ENCODE results near the gene GARIN1A.

GARIN1A gene

GRCh38 chr7:128701062-128701785 lies 29.1 kb downstream of the GARIN1A start:
- no peak overlapping the region for H3K27ac ChIP-seq (ENCODE audit: low read depth, low read length)
- H3K36me3 ChIP-seq (ENCODE audit: insufficient read depth, low read length): no peaks in the 10 kb centered on the region
- peaks cover 7% of the 10 kb centered on the region for H3K9me3 ChIP-seq (ENCODE audit: insufficient read depth, low read depth, low read length)
- no peak overlapping the region for H3K4me3 ChIP-seq (ENCODE audit: low read length)
- H3K27me3 ChIP-seq (ENCODE audit: insufficient read depth, low read length): peaks cover 6% of the 10 kb centered on the region
- 86% methylated on average over 6 of the region's 6 CpGs for WGBS
- no peak overlapping the region for H3K9ac ChIP-seq (ENCODE audit: low read depth, low read length)
- H3K4me1 ChIP-seq (ENCODE audit: insufficient read depth, low read length): peaks cover 35% of the 10 kb centered on the region

- Histone ChIP-seq H3K4me1 (ENCODE audit: insufficient read depth, low read length) (peaks cover 38% of the 10 kb centered on the region), H3K9me3 (ENCODE audit: insufficient read depth, low read depth, low read length) (peaks cover 7% of the 10 kb centered on the region), H3K27me3 (ENCODE audit: insufficient read depth, low read length) (no peaks in the 10 kb centered on the region), H3K4me3 (ENCODE audit: low read length) (no peak overlapping the region), H3K27ac (ENCODE audit: low read depth, low read length) (no peak overlapping the region), H3K36me3 (ENCODE audit: insufficient read depth, low read length) (no peaks in the 10 kb centered on the region), H3K9ac (ENCODE audit: low read depth, low read length) (no peak overlapping the region)
- WGBS: 77% methylated on average over 7 of the region's 7 CpGs
Measured at GRCh38 chr7:128703609-128704241, 31.6 kb downstream of the GARIN1A start.

- Histone ChIP-seq H3K9me3 (ENCODE audit: insufficient read depth, low read depth, low read length) (peaks cover 1% of the 10 kb centered on the region), H3K4me3 (ENCODE audit: low read length) (no peak overlapping the region), H3K36me3 (ENCODE audit: insufficient read depth, low read length) (no peaks in the 10 kb centered on the region), H3K27me3 (ENCODE audit: insufficient read depth, low read length) (no peaks in the 10 kb centered on the region), H3K4me1 (ENCODE audit: insufficient read depth, low read length) (peaks cover 35% of the 10 kb centered on the region), H3K9ac (ENCODE audit: low read depth, low read length) (no peak overlapping the region), H3K27ac (ENCODE audit: low read depth, low read length) (no peak overlapping the region)
- 95% methylated on average over 3 of the region's 3 CpGs for WGBS
Measured at GRCh38 chr7:128705891-128706333, 33.8 kb downstream of the GARIN1A start.

GRCh38 chr7:128707752-128708151 lies 35.7 kb downstream of the GARIN1A start:
- Histone ChIP-seq H3K4me1 (ENCODE audit: insufficient read depth, low read length) (peaks cover 31% of the 10 kb centered on the region), H3K27me3 (ENCODE audit: insufficient read depth, low read length) (no peaks in the 10 kb centered on the region), H3K4me3 (ENCODE audit: low read length) (no peak overlapping the region), H3K9ac (ENCODE audit: low read depth, low read length) (peak overlapping the region; percentile 8; the same call in 1 of the 2 replicates), H3K36me3 (ENCODE audit: insufficient read depth, low read length) (no peaks in the 10 kb centered on the region; the same call in 1 of the 2 replicates), H3K27ac (ENCODE audit: low read depth, low read length) (peak overlapping the region; percentile 76), H3K9me3 (ENCODE audit: insufficient read depth, low read depth, low read length) (peaks cover 4% of the 10 kb centered on the region; the same call in 1 of the 2 replicates)
- WGBS: 78% methylated on average over 1 of the region's 1 CpG

- no peak overlapping the region for H3K4me3 ChIP-seq (ENCODE audit: low read length)
- peaks cover 4% of the 10 kb centered on the region; the same call in 1 of the 2 replicates for H3K9me3 ChIP-seq (ENCODE audit: insufficient read depth, low read depth, low read length)
- 36% methylated on average over 2 of the region's 3 CpGs for WGBS
- peaks cover 31% of the 10 kb centered on the region for H3K4me1 ChIP-seq (ENCODE audit: insufficient read depth, low read length)
- no peaks in the 10 kb centered on the region; the same call in 1 of the 2 replicates for H3K36me3 ChIP-seq (ENCODE audit: insufficient read depth, low read length)
- H3K9ac ChIP-seq (ENCODE audit: low read depth, low read length): peak overlapping the region; percentile 8; the same call in 1 of the 2 replicates
- peak overlapping the region; percentile 76 for H3K27ac ChIP-seq (ENCODE audit: low read depth, low read length)
- no peaks in the 10 kb centered on the region for H3K27me3 ChIP-seq (ENCODE audit: insufficient read depth, low read length)
Measured at GRCh38 chr7:128708235-128708634, 36.1 kb downstream of the GARIN1A start.

- peaks cover 4% of the 10 kb centered on the region; the same call in 1 of the 2 replicates for H3K9me3 ChIP-seq (ENCODE audit: insufficient read depth, low read depth, low read length)
- H3K4me1 ChIP-seq (ENCODE audit: insufficient read depth, low read length): peaks cover 31% of the 10 kb centered on the region
- H3K36me3 ChIP-seq (ENCODE audit: insufficient read depth, low read length): peaks cover 3% of the 10 kb centered on the region; the same call in 1 of the 2 replicates
- H3K9ac ChIP-seq (ENCODE audit: low read depth, low read length): peak overlapping the region; percentile 36; the same call in 1 of the 2 replicates
- peak overlapping the region; percentile 76 for H3K27ac ChIP-seq (ENCODE audit: low read depth, low read length)
- WGBS: 76% methylated on average over 3 of the region's 3 CpGs
- H3K4me3 ChIP-seq (ENCODE audit: low read length): peak overlapping the region; percentile 35; the same call in 1 of the 2 replicates
- H3K27me3 ChIP-seq (ENCODE audit: insufficient read depth, low read length): no peaks in the 10 kb centered on the region
Measured at GRCh38 chr7:128708824-128709223, 36.7 kb downstream of the GARIN1A start.

- Histone ChIP-seq H3K9me3 (ENCODE audit: insufficient read depth, low read depth, low read length) (peaks cover 4% of the 10 kb centered on the region; the same call in 1 of the 2 replicates), H3K27ac (ENCODE audit: low read depth, low read length) (no peak overlapping the region), H3K27me3 (ENCODE audit: insufficient read depth, low read length) (no peaks in the 10 kb centered on the region), H3K4me1 (ENCODE audit: insufficient read depth, low read length) (peaks cover 26% of the 10 kb centered on the region), H3K4me3 (ENCODE audit: low read length) (no peak overlapping the region), H3K36me3 (ENCODE audit: insufficient read depth, low read length) (peaks cover 5% of the 10 kb centered on the region; the same call in 1 of the 2 replicates), H3K9ac (ENCODE audit: low read depth, low read length) (no peak overlapping the region)
- WGBS: 95% methylated on average over 6 of the region's 6 CpGs
Measured at GRCh38 chr7:128710481-128710880, 38.4 kb downstream of the GARIN1A start.

GRCh38 chr7:128713794-128714193 lies 41.7 kb downstream of the GARIN1A start:
- no peaks in the 10 kb centered on the region for H3K27me3 ChIP-seq (ENCODE audit: insufficient read depth, low read length)
- peaks cover 8% of the 10 kb centered on the region for H3K4me1 ChIP-seq (ENCODE audit: insufficient read depth, low read length)
- 100% methylated on average over 2 of the region's 2 CpGs for WGBS
- peaks cover 5% of the 10 kb centered on the region; the same call in 1 of the 2 replicates for H3K36me3 ChIP-seq (ENCODE audit: insufficient read depth, low read length)
- H3K9ac ChIP-seq (ENCODE audit: low read depth, low read length): no peak overlapping the region
- peaks cover 4% of the 10 kb centered on the region; the same call in 1 of the 2 replicates for H3K9me3 ChIP-seq (ENCODE audit: insufficient read depth, low read depth, low read length)
- no peak overlapping the region for H3K27ac ChIP-seq (ENCODE audit: low read depth, low read length)
- no peak overlapping the region for H3K4me3 ChIP-seq (ENCODE audit: low read length)

GRCh38 chr7:128714701-128715495 lies 42.8 kb downstream of the GARIN1A start:
- H3K27me3 ChIP-seq (ENCODE audit: insufficient read depth, low read length): no peaks in the 10 kb centered on the region
- H3K27ac ChIP-seq (ENCODE audit: low read depth, low read length): no peak overlapping the region
- no peak overlapping the region for H3K9ac ChIP-seq (ENCODE audit: low read depth, low read length)
- 91% methylated on average over 8 of the region's 8 CpGs for WGBS
- H3K9me3 ChIP-seq (ENCODE audit: insufficient read depth, low read depth, low read length): peaks cover 4% of the 10 kb centered on the region; the same call in 1 of the 2 replicates
- H3K36me3 ChIP-seq (ENCODE audit: insufficient read depth, low read length): peaks cover 5% of the 10 kb centered on the region; the same call in 1 of the 2 replicates
- H3K4me3 ChIP-seq (ENCODE audit: low read length): no peak overlapping the region
- no peaks in the 10 kb centered on the region for H3K4me1 ChIP-seq (ENCODE audit: insufficient read depth, low read length)

GRCh38 chr7:128718967-128719642 lies 47.0 kb downstream of the GARIN1A start:
- WGBS: 92% methylated on average over 6 of the region's 6 CpGs
- Histone ChIP-seq H3K9me3 (ENCODE audit: insufficient read depth, low read depth, low read length) (no peaks in the 10 kb centered on the region), H3K27ac (ENCODE audit: low read depth, low read length) (no peak overlapping the region), H3K36me3 (ENCODE audit: insufficient read depth, low read length) (no peaks in the 10 kb centered on the region; the same call in 1 of the 2 replicates), H3K9ac (ENCODE audit: low read depth, low read length) (no peak overlapping the region), H3K27me3 (ENCODE audit: insufficient read depth, low read length) (no peaks in the 10 kb centered on the region), H3K4me3 (ENCODE audit: low read length) (no peak overlapping the region), H3K4me1 (ENCODE audit: insufficient read depth, low read length) (no peaks in the 10 kb centered on the region)

All from HUES64 (cell line).